Osteoblast (primary cell): ENCODE data around the gene RNF126. TPM values are rescaled to one million over a fixed set of nuclear protein-coding genes. Genes with fewer than 3 reads are reported as not detected.

Source experiments
- DNase-seq: peaks from one replicate; pipeline ENCODE4 v3.0.0; 2011; ENCODE audit warnings: low spot score, mixed read lengths; ENCODE audit not compliant: insufficient read length; ENCODE audit errors: missing footprints
- H2AFZ ChIP-seq: 2 replicates; pipeline ENCODE4 v1.6.0; 2011; ENCODE audit warnings: mild to moderate bottlenecking, low read length
- H3K27ac ChIP-seq: 2 replicates; pipeline ENCODE4 v1.5.1; 2011; ENCODE audit warnings: mild to moderate bottlenecking, low read depth, low read length, moderate library complexity
- H3K27me3 ChIP-seq: 2 replicates; pipeline ENCODE4 v1.6.0; 2012; ENCODE audit warnings: mild to moderate bottlenecking, control low read depth, inconsistent platforms, low read length, moderate library complexity; ENCODE audit not compliant: insufficient read depth
- H3K36me3 ChIP-seq: 2 replicates; pipeline ENCODE4 v1.5.1; 2011; ENCODE audit warnings: mild to moderate bottlenecking, low read length, control low read depth, moderate library complexity; ENCODE audit not compliant: insufficient read depth
- H3K4me1 ChIP-seq: 2 replicates; pipeline ENCODE4 v1.5.1; 2011; ENCODE audit warnings: mild to moderate bottlenecking, low read length, control low read depth, moderate library complexity; ENCODE audit not compliant: insufficient read depth
- H3K4me2 ChIP-seq: 2 replicates; pipeline ENCODE4 v1.6.0; 2011; ENCODE audit warnings: mild to moderate bottlenecking, low read length; ENCODE audit not compliant: insufficient read depth
- H3K4me3 ChIP-seq: fragments of 200-600 bp; sonication (generic); 3 replicates; pipeline ENCODE4 v1.5.1; 2012; ENCODE audit warnings: mild to moderate bottlenecking, low read length, inconsistent platforms; ENCODE audit not compliant: insufficient read depth
- H3K79me2 ChIP-seq: 2 replicates; pipeline ENCODE4 v1.6.0; 2012; ENCODE audit warnings: mild to moderate bottlenecking, low read length, control low read depth, inconsistent platforms; ENCODE audit not compliant: insufficient read depth
- H3K9me3 ChIP-seq: 2 replicates; pipeline ENCODE4 v1.5.1; 2011; ENCODE audit warnings: low read depth, low read length, control low read depth
- H4K20me1 ChIP-seq: 2 replicates; pipeline ENCODE4 v1.6.0; 2012; ENCODE audit warnings: mild to moderate bottlenecking, low read length, control low read depth; ENCODE audit not compliant: insufficient read depth
- CTCF ChIP-seq: IDR thresholded peaks from 2 replicates; pipeline ENCODE4 v1.5.1; 2011; ENCODE audit warnings: mild to moderate bottlenecking, low read depth, low read length, moderate library complexity; ENCODE audit errors: extremely low read depth
- total RNA-seq: library from RNA; depleted of rRNA; stranded (reverse); fragments of >200 nt; gene quantifications from 2 replicates; pipeline ENCODE4 v1.2.3, GENCODE V29; 2012

Gene RNF126
- total RNA-seq, 1 donor = 38.7 TPM

GRCh38 chr19:633786-634639 lies 29.0 kb downstream of the RNF126 start:
- peak overlapping the region; percentile 96 for H2AFZ ChIP-seq
- no peaks in the 10 kb centered on the region for H3K9me3 ChIP-seq
- peaks cover 16% of the 10 kb centered on the region for H3K4me1 ChIP-seq
- peak overlapping the region; percentile 89 for H3K27ac ChIP-seq
- no peaks in the 10 kb centered on the region for H3K36me3 ChIP-seq
- DNase-seq = peak; percentile 91
- no peaks in the 10 kb centered on the region for H3K27me3 ChIP-seq
- H3K4me2 ChIP-seq = peak overlapping the region; percentile 99
- H3K79me2 ChIP-seq = peaks cover 22% of the 10 kb centered on the region
- no peak for TF ChIP-seq CTCF
- H4K20me1 ChIP-seq = peaks cover 8% of the 10 kb centered on the region
- peak overlapping the region; percentile 79 for H3K4me3 ChIP-seq

- Histone ChIP-seq H3K9me3 (no peaks in the 10 kb centered on the region), H3K4me1 (peaks cover 16% of the 10 kb centered on the region), H2AFZ (peak within 1 kb of the TSS; percentile 96), H3K79me2 (peaks cover 22% of the 10 kb centered on the region), H4K20me1 (peaks cover 6% of the 10 kb centered on the region), H3K4me2 (peak within 1 kb of the TSS; percentile 99), H3K27me3 (no peaks in the 10 kb centered on the region), H3K36me3 (peaks cover 3% of the 10 kb centered on the region), H3K4me3 (peak within 1 kb of the TSS; percentile 79), H3K27ac (peak within 1 kb of the TSS; percentile 89)
- DNase-seq = peak; percentile 100
- no peak for TF ChIP-seq CTCF
These were observed 29.8 kb downstream of the RNF126 start, which contains the start of gene POLRMT for GRCh38 chr19:633068-633785. Gene POLRMT, minus strand, starts transcription at chr19:633537. Its CDS starts 25 bp downstream, at chr19:633512.

- H3K9me3 ChIP-seq = no peaks in the 10 kb centered on the region
- H3K4me1 ChIP-seq = peaks cover 16% of the 10 kb centered on the region
- H3K79me2 ChIP-seq = peaks cover 22% of the 10 kb centered on the region
- peak overlapping the region; percentile 55 for H3K27ac ChIP-seq
- H3K27me3 ChIP-seq = no peaks in the 10 kb centered on the region
- H3K4me2 ChIP-seq = peak overlapping the region; percentile 99
- peak overlapping the region; percentile 79 for H3K4me3 ChIP-seq
- DNase-seq = no peak
- H4K20me1 ChIP-seq = peaks cover 10% of the 10 kb centered on the region
- H2AFZ ChIP-seq = peak overlapping the region; percentile 63
- no peak for TF ChIP-seq CTCF
- peaks cover 7% of the 10 kb centered on the region for H3K36me3 ChIP-seq
These were observed 30.4 kb downstream of the RNF126 start for GRCh38 chr19:632579-633067.
